ENCODE results near the gene NMU. TPM values are rescaled to one million over a fixed set of nuclear protein-coding genes. Genes with fewer than 3 reads are reported as not detected.
"Not testable (repeated sequence)": the region's sequence is repeated elsewhere in the genome, so short reads cannot be mapped to it uniquely, and the experiment has no call there.

NMU gene
- 1 to 10 TPM in 7 of 12 donors, under 1 TPM in 3, not detected in 2; 0.60 to 1.9 (median 1.4) TPM for polyA plus RNA-seq (ENCODE audit: insufficient read length in 12 of 12)
- long read RNA-seq, donor 1, partial matches to known transcripts, result 0 of 1 reads
- long read RNA-seq, donor 1, other reads (novel, unspliced or antisense), result 0 of 1 reads
- long read RNA-seq, donor 2, partial matches to known transcripts, result 0 of 1 reads
- long read RNA-seq, donor 2, other reads (novel, unspliced or antisense), result 0 of 1 reads
- long read RNA-seq, donor 3, result 0 reads
- long read RNA-seq, donor 4, result 0 reads
- long read RNA-seq, donor 5, partial matches to known transcripts, result 0 of 2 reads
- long read RNA-seq, donor 5, other reads (novel, unspliced or antisense), result 0 of 2 reads
- long read RNA-seq, donor 6, result 0 reads
- long read RNA-seq, donor 7, result 0 reads
- long read RNA-seq, donor 8, partial matches to known transcripts, result 0 of 1 reads
- long read RNA-seq, donor 8, other reads (novel, unspliced or antisense), result 0 of 1 reads
- long read RNA-seq, donor 9, partial matches to known transcripts, result 0 of 2 reads
- long read RNA-seq, donor 9, other reads (novel, unspliced or antisense), result 0 of 2 reads
- long read RNA-seq, donor 10, result 0 reads
- long read RNA-seq, donor 11, result 0 reads

- DNase-seq, result peak; percentile 18
Observed at GRCh38 chr4:55635741-55636655, at the start of gene NMU. Gene NMU, minus strand, starts transcription at chr4:55636298. Its CDS starts 106 bp downstream, at chr4:55636192.

- no peak for DNase-seq
Observed at GRCh38 chr4:55684276-55684675, 48.2 kb upstream of the NMU start.

GRCh38 chr4:55682797-55683196 is 46.7 kb upstream of the NMU start:
- not testable (repeated sequence) for DNase-seq

GRCh38 chr4:55682295-55682694 is 46.2 kb upstream of the NMU start:
- no peak for DNase-seq

- no peak for DNase-seq
Observed at GRCh38 chr4:55681430-55681829, 45.3 kb upstream of the NMU start.

- DNase-seq, result no peak
Observed at GRCh38 chr4:55675196-55675793, 39.2 kb upstream of the NMU start.

- no peak for DNase-seq
Observed at GRCh38 chr4:55673424-55673823, 37.3 kb upstream of the NMU start.

GRCh38 chr4:55671667-55672066 is 35.6 kb upstream of the NMU start:
- no peak for DNase-seq

- no peak for DNase-seq
Observed at GRCh38 chr4:55670695-55671094, 34.6 kb upstream of the NMU start.

- no peak for DNase-seq
Observed at GRCh38 chr4:55668449-55668848, 32.4 kb upstream of the NMU start.

- DNase-seq, result no peak
Observed at GRCh38 chr4:55666535-55666934, 30.4 kb upstream of the NMU start.

GRCh38 chr4:55663145-55663544 is 27.0 kb upstream of the NMU start:
- no peak for DNase-seq

- DNase-seq, result no peak
Observed at GRCh38 chr4:55661398-55662056, 25.4 kb upstream of the NMU start.

- DNase-seq, result no peak
Observed at GRCh38 chr4:55658657-55659056, 22.6 kb upstream of the NMU start.

GRCh38 chr4:55654131-55654530 is 18.0 kb upstream of the NMU start:
- DNase-seq, result no peak

- no peak for DNase-seq
Observed at GRCh38 chr4:55650483-55650882, 14.4 kb upstream of the NMU start.

- DNase-seq, result no peak
Observed at GRCh38 chr4:55637272-55637820, 1.2 kb upstream of the NMU start.

- no peak for DNase-seq
Observed at GRCh38 chr4:55636656-55636999, 530 bp upstream of the NMU start.

GRCh38 chr4:55635282-55635681 is 816 bp downstream of the NMU start:
- no peak for DNase-seq

- DNase-seq, result no peak
Observed at GRCh38 chr4:55634417-55635128, 1.5 kb downstream of the NMU start.

GRCh38 chr4:55633903-55634302 is 2.2 kb downstream of the NMU start:
- DNase-seq, result no peak

Measured in muscle of arm (tissue), 14 donors.